HT1080 (cell line): ENCODE data around the gene IL21R. TPM values are rescaled to one million over a fixed set of nuclear protein-coding genes. Genes with fewer than 3 reads are reported as not detected.
A peak's percentile ranks its signal among the peaks of the same experiment; 100 is the strongest.

Experiments
- DNase-seq: peaks from one replicate; pipeline ENCODE4 v3.0.0-alpha.2; 2015; ENCODE audit warnings: low read depth
- polyA plus RNA-seq, 2 experiments: library from polyadenylated mRNA; depleted of rRNA; stranded (reverse); fragments of >200 nt; gene quantifications; 2 replicates each; pipeline ENCODE4 v1.2.3, GENCODE V29; 2015
- total RNA-seq: library from RNA; depleted of rRNA; stranded (reverse); fragments of >200 nt; shearing (Covaris generic); gene quantifications from 2 replicates; pipeline ENCODE4 v1.2.3, GENCODE V29; 2014; rRNA removed

Gene IL21R
- total RNA-seq = 0.67 and 0.80 TPM in 2 replicates
- polyA plus RNA-seq (2015; cell fraction: cytosol; rRNA removed) = 2.5 TPM in 2 replicates
- polyA plus RNA-seq (2015; cell fraction: nucleus; rRNA removed) = 2.3 and 2.6 TPM in 2 replicates

- DNase-seq = peak; percentile 74
These were observed at the start of gene IL21R for GRCh38 chr16:27401768-27402568. TSS of gene IL21R (plus strand) at chr16:27402174. CDS start at chr16:27430072, 27,898 bp downstream.

GRCh38 chr16:27353853-27354252 lies 48.1 kb upstream of the IL21R start:
- DNase-seq = no peak

GRCh38 chr16:27355610-27356009 lies 46.4 kb upstream of the IL21R start:
- peak; percentile 37 for DNase-seq

- no peak for DNase-seq
These were observed 45.2 kb upstream of the IL21R start for GRCh38 chr16:27356794-27357193.

- no peak for DNase-seq
These were observed 42.9 kb upstream of the IL21R start for GRCh38 chr16:27359051-27359450.

GRCh38 chr16:27359615-27360014 lies 42.4 kb upstream of the IL21R start:
- no peak for DNase-seq

GRCh38 chr16:27361987-27362386 lies 40.0 kb upstream of the IL21R start:
- DNase-seq = no peak

GRCh38 chr16:27362570-27363245 lies 39.3 kb upstream of the IL21R start:
- no peak for DNase-seq

GRCh38 chr16:27363246-27363632 lies 38.7 kb upstream of the IL21R start:
- DNase-seq = no peak

- no peak for DNase-seq
These were observed 38.2 kb upstream of the IL21R start for GRCh38 chr16:27363797-27364196.

GRCh38 chr16:27364493-27365141 lies 37.4 kb upstream of the IL21R start:
- no peak for DNase-seq

GRCh38 chr16:27365142-27366089 lies 36.6 kb upstream of the IL21R start:
- DNase-seq = peak; percentile 83

GRCh38 chr16:27366687-27367460 lies 35.1 kb upstream of the IL21R start:
- no peak for DNase-seq

GRCh38 chr16:27367461-27368357 lies 34.3 kb upstream of the IL21R start:
- DNase-seq = peak; percentile 63

- DNase-seq = no peak
These were observed 33.6 kb upstream of the IL21R start for GRCh38 chr16:27368358-27368722.

- DNase-seq = peak; percentile 26
These were observed 32.2 kb upstream of the IL21R start for GRCh38 chr16:27369806-27370205.

GRCh38 chr16:27370318-27370717 lies 31.7 kb upstream of the IL21R start:
- no peak for DNase-seq

- no peak for DNase-seq
These were observed 28.7 kb upstream of the IL21R start for GRCh38 chr16:27373312-27373711.

- no peak for DNase-seq
These were observed 27.7 kb upstream of the IL21R start for GRCh38 chr16:27374221-27374803.
